Nephron progenitor cell (in vitro differentiated cells): ENCODE measurements around the gene SYT2.

Experiments
- DNase-seq: peaks from one replicate; pipeline ENCODE4 v3.0.0; 2021
- H3K27ac Mint-ChIP-seq: 2 replicates; pipeline ENCODE4 v1.8.0; 2021; ENCODE audit warnings: mild to moderate bottlenecking, moderate library complexity, mixed read lengths
- H3K27me3 Mint-ChIP-seq: 2 replicates; pipeline ENCODE4 v1.8.0; 2021; ENCODE audit warnings: mild to moderate bottlenecking, low read depth, mixed read lengths; ENCODE audit not compliant: poor library complexity
- H3K36me3 Mint-ChIP-seq: 2 replicates; pipeline ENCODE4 v1.8.0; 2021; ENCODE audit warnings: low read depth, mixed read lengths
- H3K4me1 Mint-ChIP-seq: 2 replicates; pipeline ENCODE4 v1.8.0; 2021; ENCODE audit warnings: mixed read lengths
- H3K4me3 Mint-ChIP-seq: 2 replicates; pipeline ENCODE4 v1.8.0; 2021; ENCODE audit warnings: mild to moderate bottlenecking, moderate library complexity, mixed read lengths
- H3K9me3 Mint-ChIP-seq: 2 replicates; pipeline ENCODE4 v1.8.0; 2021; ENCODE audit warnings: mild to moderate bottlenecking, moderate library complexity, mixed read lengths
- TF ChIP-seq, protein P1 (sequence below): fragments of 200-600 bp; sonication (generic); IDR thresholded peaks from 2 replicates; pipeline ENCODE4 v1.5.0; 2021; ENCODE audit warnings: antibody characterized with exemption

Gene SYT2

DNA sequence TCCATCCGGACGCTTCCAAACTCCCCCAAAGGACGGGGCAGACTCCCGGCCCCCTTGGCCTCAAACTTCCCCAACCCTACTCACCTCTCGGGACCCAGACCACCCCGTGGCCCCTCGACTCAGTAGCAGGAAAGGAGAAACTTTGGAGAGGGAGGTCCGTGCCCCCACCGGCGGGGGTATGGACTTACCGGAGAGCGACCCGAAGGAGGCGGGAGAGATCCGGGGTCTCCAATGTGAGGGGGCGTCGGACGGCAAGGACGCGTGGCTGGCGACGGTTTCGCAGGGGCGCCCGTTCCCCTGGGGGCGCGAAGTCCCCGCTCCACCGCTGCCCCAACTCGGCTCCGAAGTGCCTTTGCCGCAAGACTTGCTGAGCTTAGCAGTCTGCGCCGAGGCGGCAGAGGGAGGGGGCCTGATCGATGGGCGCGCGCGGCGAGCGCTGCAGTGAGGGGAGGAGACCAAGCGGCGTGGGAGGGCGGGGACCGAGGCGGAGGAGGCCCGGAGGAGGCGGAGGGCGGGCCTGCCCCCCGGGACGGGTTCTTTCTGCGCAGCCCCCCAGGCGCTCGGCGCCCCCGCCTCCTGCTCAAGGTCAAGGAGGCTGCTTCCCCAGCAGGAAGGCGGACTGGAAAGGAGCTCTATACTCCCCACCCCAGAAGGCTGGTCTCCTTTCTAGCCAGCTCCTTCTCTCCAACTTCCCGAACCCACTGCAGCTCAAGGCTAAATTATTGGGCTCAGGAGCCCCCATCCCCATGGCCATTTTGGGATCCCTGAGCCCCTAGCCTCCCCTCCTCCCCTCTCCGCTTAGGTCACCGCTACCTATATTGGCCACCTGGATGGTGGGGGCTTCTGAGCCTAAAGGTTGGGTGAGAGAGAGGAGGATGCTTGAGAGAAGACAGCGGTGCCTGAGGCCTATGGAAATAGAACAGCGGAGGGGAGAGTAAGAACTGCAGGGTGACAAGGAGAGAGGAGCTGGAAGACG lies at the start of gene SYT2:
TSS of gene SYT2 (minus strand) at position 385 of the 976 bp plus-strand sequence. CDS start 104,682 bp downstream, outside the sequence.
- peak; percentile 86 for DNase-seq
- TF ChIP-seq, protein P1, sequence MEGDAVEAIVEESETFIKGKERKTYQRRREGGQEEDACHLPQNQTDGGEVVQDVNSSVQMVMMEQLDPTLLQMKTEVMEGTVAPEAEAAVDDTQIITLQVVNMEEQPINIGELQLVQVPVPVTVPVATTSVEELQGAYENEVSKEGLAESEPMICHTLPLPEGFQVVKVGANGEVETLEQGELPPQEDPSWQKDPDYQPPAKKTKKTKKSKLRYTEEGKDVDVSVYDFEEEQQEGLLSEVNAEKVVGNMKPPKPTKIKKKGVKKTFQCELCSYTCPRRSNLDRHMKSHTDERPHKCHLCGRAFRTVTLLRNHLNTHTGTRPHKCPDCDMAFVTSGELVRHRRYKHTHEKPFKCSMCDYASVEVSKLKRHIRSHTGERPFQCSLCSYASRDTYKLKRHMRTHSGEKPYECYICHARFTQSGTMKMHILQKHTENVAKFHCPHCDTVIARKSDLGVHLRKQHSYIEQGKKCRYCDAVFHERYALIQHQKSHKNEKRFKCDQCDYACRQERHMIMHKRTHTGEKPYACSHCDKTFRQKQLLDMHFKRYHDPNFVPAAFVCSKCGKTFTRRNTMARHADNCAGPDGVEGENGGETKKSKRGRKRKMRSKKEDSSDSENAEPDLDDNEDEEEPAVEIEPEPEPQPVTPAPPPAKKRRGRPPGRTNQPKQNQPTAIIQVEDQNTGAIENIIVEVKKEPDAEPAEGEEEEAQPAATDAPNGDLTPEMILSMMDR: no peak
- no peak within 1 kb of the TSS for H3K27ac Mint-ChIP-seq
- peaks cover 85% of the 10 kb centered on the region for H3K27me3 Mint-ChIP-seq
- peaks cover 27% of the 10 kb centered on the region for H3K4me1 Mint-ChIP-seq
- H3K4me3 Mint-ChIP-seq: peak within 1 kb of the TSS; percentile 82
- H3K36me3 Mint-ChIP-seq: no peaks in the 10 kb centered on the region
- no peaks in the 10 kb centered on the region for H3K9me3 Mint-ChIP-seq

DNA sequence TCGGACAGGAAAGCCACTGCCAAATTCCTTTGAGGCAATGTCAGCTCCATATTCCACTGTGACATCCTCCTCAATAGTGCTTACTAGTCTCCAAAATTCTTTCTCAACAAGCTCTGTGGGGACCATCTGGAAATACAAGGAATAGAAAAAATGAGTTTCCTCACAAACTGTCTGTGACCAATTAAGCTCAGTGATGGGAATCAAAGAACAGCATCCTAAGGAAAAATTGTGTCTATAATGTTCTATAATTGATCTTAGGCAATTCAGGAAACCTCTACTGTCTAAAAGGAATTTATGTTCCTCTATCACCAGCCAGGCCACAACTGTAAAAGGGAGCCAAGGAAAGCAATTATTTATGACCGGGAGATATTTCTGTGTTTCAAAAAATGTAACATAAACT lies 46.1 kb upstream of the SYT2 start:
- TF ChIP-seq, protein P1: no peak
- H3K9me3 Mint-ChIP-seq: no peaks in the 10 kb centered on the region

GRCh38 chr1:202754293-202754692 lies 44.0 kb upstream of the SYT2 start:
- Mint-ChIP-seq H3K9me3 (no peaks in the 10 kb centered on the region), H3K36me3 (peaks cover 90% of the 10 kb centered on the region), H3K4me3 (no peak overlapping the region), H3K4me1 (no peaks in the 10 kb centered on the region), H3K27ac (no peak overlapping the region), H3K27me3 (no peaks in the 10 kb centered on the region)
- TF ChIP-seq, protein P1: no peak
- no peak for DNase-seq

More for the DNA sequence above, 46.1 kb upstream of the SYT2 start:
- Mint-ChIP-seq H3K27ac (no peak overlapping the region), H3K27me3 (no peaks in the 10 kb centered on the region), H3K36me3 (peaks cover 88% of the 10 kb centered on the region), H3K4me1 (no peaks in the 10 kb centered on the region), H3K4me3 (no peak overlapping the region)
- no peak for DNase-seq

DNA sequence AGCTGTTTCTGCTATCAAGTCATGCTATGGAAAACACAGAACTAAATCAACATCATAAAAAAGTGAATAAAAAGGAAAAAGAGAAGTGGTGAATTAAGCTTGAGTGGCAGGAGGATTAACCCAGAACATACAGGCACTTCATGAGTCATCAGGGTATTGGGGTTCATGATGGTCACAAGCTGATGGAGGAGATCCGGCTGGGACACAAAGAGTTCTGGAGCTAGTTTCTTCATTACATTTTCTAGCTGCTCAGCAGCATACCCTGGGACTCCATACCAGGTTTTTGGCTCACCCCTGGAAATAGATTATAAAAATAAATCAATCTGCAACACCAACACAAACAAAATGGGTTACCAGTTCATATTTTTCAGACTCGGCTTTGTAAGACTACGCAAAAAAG lies 42.5 kb upstream of the SYT2 start:
- Mint-ChIP-seq H3K36me3 (peaks cover 90% of the 10 kb centered on the region), H3K9me3 (no peaks in the 10 kb centered on the region), H3K27me3 (no peaks in the 10 kb centered on the region), H3K4me3 (no peak overlapping the region), H3K4me1 (no peaks in the 10 kb centered on the region), H3K27ac (no peak overlapping the region)
- TF ChIP-seq, protein P1: no peak
- no peak for DNase-seq

GRCh38 chr1:202750761-202751160 lies 40.5 kb upstream of the SYT2 start:
- no peak overlapping the region for H3K27ac Mint-ChIP-seq
- DNase-seq: no peak
- TF ChIP-seq, protein P1: no peak
- no peaks in the 10 kb centered on the region for H3K4me1 Mint-ChIP-seq
- peaks cover 90% of the 10 kb centered on the region for H3K36me3 Mint-ChIP-seq
- no peaks in the 10 kb centered on the region for H3K9me3 Mint-ChIP-seq
- no peaks in the 10 kb centered on the region for H3K27me3 Mint-ChIP-seq
- no peak overlapping the region for H3K4me3 Mint-ChIP-seq

GRCh38 chr1:202750024-202750423 lies 39.8 kb upstream of the SYT2 start:
- no peak for DNase-seq
- H3K4me3 Mint-ChIP-seq: no peak overlapping the region
- H3K9me3 Mint-ChIP-seq: peaks cover 3% of the 10 kb centered on the region
- no peak overlapping the region for H3K27ac Mint-ChIP-seq
- H3K36me3 Mint-ChIP-seq: peaks cover 90% of the 10 kb centered on the region
- H3K27me3 Mint-ChIP-seq: peaks cover 2% of the 10 kb centered on the region
- TF ChIP-seq, protein P1: no peak
- no peaks in the 10 kb centered on the region for H3K4me1 Mint-ChIP-seq
